ENCODE results near the gene EEFSEC.

DNA sequence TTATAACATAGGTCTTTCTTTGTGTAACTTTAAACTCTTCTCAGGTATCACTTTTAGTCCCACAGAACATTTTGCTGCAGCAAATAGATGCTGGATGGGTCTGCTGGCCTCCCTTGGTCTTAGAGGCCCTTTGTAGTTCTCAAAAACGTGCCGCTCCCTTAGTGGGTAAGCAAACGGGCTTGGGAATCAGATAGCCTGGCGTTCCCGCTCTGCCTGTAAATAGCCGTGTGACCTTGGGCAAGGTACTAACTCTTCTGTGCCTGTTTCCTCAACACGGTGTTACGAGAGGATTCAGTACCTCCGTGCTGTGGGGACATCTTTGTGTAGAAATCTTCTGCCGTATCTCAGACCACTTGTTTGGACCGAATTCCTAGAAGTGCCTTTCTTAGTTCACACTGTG lies 249.0 kb downstream of the EEFSEC start:
- TF ChIP-seq, protein P1, sequence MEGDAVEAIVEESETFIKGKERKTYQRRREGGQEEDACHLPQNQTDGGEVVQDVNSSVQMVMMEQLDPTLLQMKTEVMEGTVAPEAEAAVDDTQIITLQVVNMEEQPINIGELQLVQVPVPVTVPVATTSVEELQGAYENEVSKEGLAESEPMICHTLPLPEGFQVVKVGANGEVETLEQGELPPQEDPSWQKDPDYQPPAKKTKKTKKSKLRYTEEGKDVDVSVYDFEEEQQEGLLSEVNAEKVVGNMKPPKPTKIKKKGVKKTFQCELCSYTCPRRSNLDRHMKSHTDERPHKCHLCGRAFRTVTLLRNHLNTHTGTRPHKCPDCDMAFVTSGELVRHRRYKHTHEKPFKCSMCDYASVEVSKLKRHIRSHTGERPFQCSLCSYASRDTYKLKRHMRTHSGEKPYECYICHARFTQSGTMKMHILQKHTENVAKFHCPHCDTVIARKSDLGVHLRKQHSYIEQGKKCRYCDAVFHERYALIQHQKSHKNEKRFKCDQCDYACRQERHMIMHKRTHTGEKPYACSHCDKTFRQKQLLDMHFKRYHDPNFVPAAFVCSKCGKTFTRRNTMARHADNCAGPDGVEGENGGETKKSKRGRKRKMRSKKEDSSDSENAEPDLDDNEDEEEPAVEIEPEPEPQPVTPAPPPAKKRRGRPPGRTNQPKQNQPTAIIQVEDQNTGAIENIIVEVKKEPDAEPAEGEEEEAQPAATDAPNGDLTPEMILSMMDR (IDR thresholded peaks at IDR 0.05), result no peak
- no peak for TF ChIP-seq EP300 (IDR thresholded peaks at IDR 0.05)
